Small intestine (tissue), 7 donors: ENCODE data around the gene RMRP. TPM values are rescaled to one million over a fixed set of nuclear protein-coding genes. Genes with fewer than 3 reads are reported as not detected.
"Not testable (repeated sequence)": the region's sequence is repeated elsewhere in the genome, so short reads cannot be mapped to it uniquely, and the experiment has no call there.

ENCODE experiments used
- DNase-seq, 2 donors: peaks; one replicate each; pipeline versions ENCODE4 v3.0.0 to v3.0.0-alpha.2; 2013
- FAIRE-seq: peaks from 2 replicates; lab custom pipeline; 2012; peaks lifted over from hg19 to GRCh38; lab: Jason Lieb, UNC
- H3K27ac ChIP-seq, 3 donors: one replicate each; pipeline ENCODE4 v1.5.1; 2013; ENCODE audit warnings: low read length in 2 of 3, mild to moderate bottlenecking in 2 of 3, control low read depth in 1 of 3, inconsistent platforms in 1 of 3, low read depth in 1 of 3, moderate library complexity in 1 of 3
- H3K27me3 ChIP-seq, 3 donors: one replicate each; pipeline ENCODE4 v1.6.1; 2013; ENCODE audit warnings: low read length in 3 of 3, inconsistent platforms in 1 of 3; ENCODE audit not compliant: control insufficient read depth in 3 of 3, insufficient read depth in 3 of 3
- H3K36me3 ChIP-seq, 3 donors: one replicate each; pipeline ENCODE4 v1.6.1; 2013; ENCODE audit warnings: low read length in 3 of 3, inconsistent platforms in 1 of 3, low read depth in 1 of 3, mild to moderate bottlenecking in 1 of 3, moderate library complexity in 1 of 3; ENCODE audit not compliant: control insufficient read depth in 3 of 3, insufficient read depth in 2 of 3
- H3K4me1 ChIP-seq, 3 donors: one replicate each; pipeline ENCODE4 v1.6.1; 2013; ENCODE audit warnings: low read length in 2 of 3, inconsistent platforms in 1 of 3, low read depth in 1 of 3, mild to moderate bottlenecking in 1 of 3, moderate library complexity in 1 of 3; ENCODE audit not compliant: control insufficient read depth in 3 of 3, insufficient read depth in 2 of 3
- H3K4me3 ChIP-seq, 3 donors: one replicate each; pipeline ENCODE4 v1.5.1; 2013; ENCODE audit warnings: low read length in 3 of 3, control low read depth in 1 of 3, inconsistent platforms in 1 of 3, low read depth in 1 of 3, mild to moderate bottlenecking in 1 of 3, moderate library complexity in 1 of 3
- H3K9me3 ChIP-seq, 2 donors: one replicate each; pipeline ENCODE4 v1.6.1; 2013; ENCODE audit warnings: low read depth in 1 of 2, low read length in 1 of 2; ENCODE audit not compliant: control insufficient read depth in 2 of 2, insufficient read depth in 1 of 2
- WGBS, 3 donors: extraction: QIAGEN DNeasy Blood & Tissue Kit; methylation state at CpG; one replicate each; pipeline ENCODE4 v1.1.7; 2013; 5-methylcytosine and 5-hydroxymethylcytosine counted together
- polyA plus RNA-seq, 4 donors: library from polyadenylated mRNA; stranded (reverse) in 3 of 4; unstranded in 1 of 4; fragments of 200-250 nt in 3 of 4; fragments of 120-200 nt in 1 of 4; gene quantifications; one replicate each; pipeline versions ENCODE4 v1.2.1 to v1.2.3, GENCODE V29; 2013
- donor health status: healthy with polysubstance abuse.
- donor health status: control.
- donor health status: control.
- donor health status: Bipolar disorder and iron deficiency.
- donor health status: healthy.

RMRP gene
- polyA plus RNA-seq, 4 donors = 269 TPM; not detected in 3

DNA sequence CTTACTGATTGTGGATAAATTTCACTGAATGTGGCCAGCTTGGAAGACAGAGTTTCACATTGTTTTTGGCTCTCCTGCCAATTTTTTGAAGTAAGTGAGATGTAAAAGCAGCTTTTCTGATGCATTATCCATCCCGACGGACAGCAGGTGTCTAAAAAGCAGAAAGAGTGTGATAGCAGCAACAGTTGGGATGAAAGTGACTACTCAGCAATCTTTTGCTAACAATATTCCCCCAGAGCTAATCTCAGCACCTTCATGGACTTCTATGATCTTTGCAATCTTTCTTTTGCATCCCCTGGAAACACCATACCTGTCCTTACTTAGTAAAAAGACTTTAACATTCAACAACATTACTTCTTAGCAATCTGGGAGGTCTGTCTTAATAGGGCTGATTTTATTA, 45.0 kb downstream of the RMRP start:
- DNase-seq = no peak
- peaks cover 0 to 29% (median 11%) of the 10 kb centered on the region in 3 donors for H3K36me3 ChIP-seq
- no peaks in the 10 kb centered on the region for H3K9me3 ChIP-seq
- peaks cover 0 to 11% (median 0%) of the 10 kb centered on the region in 3 donors for H3K4me1 ChIP-seq
- H3K4me3 ChIP-seq = no peak overlapping the region
- FAIRE-seq = no peak
- peaks cover 0 to 23% (median 0%) of the 10 kb centered on the region in 3 donors for H3K27me3 ChIP-seq
- H3K27ac ChIP-seq = no peak overlapping the region
- 91 to 98% (median 95%) methylated on average over 2 of the region's 2 CpGs for WGBS, 3 donors

DNA sequence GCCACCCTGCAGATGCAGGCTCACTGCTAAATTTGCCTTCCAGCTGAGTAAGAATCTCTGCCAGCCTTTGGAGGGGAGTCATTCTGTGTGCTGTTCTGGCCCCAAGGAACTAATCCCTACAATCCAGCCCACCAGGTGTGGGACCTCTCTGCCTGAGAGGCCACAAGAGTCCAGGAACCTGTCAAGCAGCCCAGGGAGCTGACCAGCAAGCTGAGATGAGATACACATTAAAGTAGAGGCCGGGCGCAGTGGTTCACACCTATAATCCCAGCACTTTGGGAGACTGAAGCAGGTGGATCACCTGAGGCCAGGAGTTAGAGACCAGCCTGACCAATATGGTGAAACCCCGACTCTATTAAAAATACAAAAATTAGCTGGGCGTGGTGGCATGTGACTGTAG, 45.8 kb downstream of the RMRP start:
- WGBS, 3 donors = 89 to 93% (median 91%) methylated on average over 4 of the region's 4 CpGs
- not testable (repeated sequence) for H3K4me1 ChIP-seq, FAIRE-seq, H3K27ac ChIP-seq, DNase-seq, H3K4me3 ChIP-seq, H3K9me3 ChIP-seq
- peaks cover 0 to 16% (median 0%) of the 10 kb centered on the region in 3 donors for H3K27me3 ChIP-seq
- H3K36me3 ChIP-seq = peaks cover 0 to 37% (median 11%) of the 10 kb centered on the region in 3 donors

DNA sequence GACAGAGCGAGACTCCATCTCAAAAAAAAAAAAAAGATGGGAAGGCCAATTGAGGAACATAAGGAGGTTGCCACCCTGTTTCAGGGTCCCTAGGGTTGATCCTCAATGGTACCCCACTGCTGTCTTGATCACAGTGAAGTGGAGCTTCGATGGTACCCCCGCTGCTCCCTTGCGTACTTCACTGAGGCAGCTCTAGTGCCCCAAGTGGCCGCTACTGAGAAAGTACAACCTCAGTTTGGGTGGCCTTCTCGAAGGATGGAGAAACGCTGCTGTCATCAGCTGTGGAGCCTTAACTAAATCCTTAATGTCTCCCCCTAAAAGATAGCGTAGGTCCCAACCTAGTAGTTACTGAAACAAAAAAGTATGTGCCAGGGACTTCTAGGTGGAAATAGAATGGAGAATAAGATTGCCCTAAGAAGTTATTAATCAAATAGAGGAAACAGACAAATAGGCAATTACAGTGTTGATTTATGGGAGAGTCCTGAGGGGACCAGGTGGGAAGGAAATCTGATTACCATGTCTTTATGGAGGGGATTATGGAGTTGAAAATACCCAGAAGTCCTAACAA, 46.5 kb downstream of the RMRP start:
- Histone ChIP-seq H3K36me3 (peaks cover 0 to 40% (median 11%) of the 10 kb centered on the region in 3 donors), H3K27ac (no peak overlapping the region), H3K4me3 (no peak overlapping the region), H3K27me3 (peaks cover 0 to 9% (median 0%) of the 10 kb centered on the region in 3 donors), H3K9me3 (no peaks in the 10 kb centered on the region), H3K4me1 (peaks cover 0 to 7% (median 0%) of the 10 kb centered on the region in 3 donors)
- FAIRE-seq (no peak), DNase-seq (peak; percentile 47 to 52)
- WGBS, 3 donors = 15 to 17% (median 16%) methylated on average over 8 of the region's 8 CpGs

DNA sequence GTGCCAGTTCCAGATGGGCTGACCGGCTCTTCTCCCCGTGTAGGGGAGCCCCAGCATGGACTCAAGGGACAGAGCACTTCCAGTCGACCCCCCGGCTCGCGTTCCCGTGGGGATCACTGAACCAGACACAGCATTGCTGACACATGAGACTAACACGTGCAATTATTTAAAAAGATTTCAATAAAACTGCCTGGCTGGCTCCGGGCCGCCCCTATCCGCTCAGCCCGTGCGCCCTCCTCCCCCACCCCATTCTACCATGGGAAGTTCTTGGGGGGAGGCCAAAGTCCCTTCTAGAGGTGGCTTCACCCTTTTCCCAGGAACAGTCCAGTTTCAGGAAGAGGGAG, 48.0 kb downstream of the RMRP start:
- 73 to 87% (median 81%) methylated on average over 13 of the region's 13 CpGs for WGBS, 3 donors

DNA sequence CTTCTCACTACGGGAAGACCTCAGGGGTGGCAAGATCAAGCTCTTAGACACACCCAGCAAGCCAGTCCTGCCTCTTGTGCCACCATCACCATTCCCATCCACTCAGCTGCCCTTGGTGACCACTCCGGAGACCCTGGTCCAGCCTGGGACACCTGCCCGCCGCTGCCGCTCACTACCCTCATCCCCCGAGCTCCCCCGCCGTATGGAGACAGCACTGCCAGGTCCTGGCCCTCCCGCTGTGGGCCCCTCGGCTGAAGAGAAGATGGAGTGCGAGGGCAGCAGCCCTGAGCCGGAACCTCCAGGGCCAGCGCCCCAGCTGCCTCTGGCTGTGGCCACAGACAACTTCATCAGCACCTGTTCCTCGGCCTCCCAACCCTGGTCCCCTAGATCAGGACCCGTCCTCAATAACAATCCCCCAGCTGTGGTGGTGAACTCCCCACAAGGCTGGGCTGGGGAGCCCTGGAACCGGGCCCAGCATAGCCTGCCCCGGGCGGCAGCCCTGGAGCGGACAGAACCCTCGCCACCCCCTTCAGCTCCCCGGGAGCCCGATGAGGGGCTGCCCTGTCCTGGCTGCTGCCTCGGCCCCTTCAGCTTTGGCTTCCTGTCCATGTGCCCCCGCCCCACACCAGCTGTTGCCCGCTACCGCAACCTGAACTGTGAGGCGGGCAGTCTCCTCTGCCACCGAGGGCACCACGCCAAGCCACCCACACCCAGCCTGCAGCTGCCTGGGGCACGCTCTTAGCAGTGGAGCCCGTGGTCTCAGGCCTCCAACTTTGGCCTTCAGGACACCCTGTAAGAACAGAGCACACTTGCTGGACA, 48.6 kb downstream of the RMRP start:
- Histone ChIP-seq H3K27ac (no peak overlapping the region), H3K9me3 (no peaks in the 10 kb centered on the region), H3K4me3 (no peak overlapping the region), H3K4me1 (peaks cover 0 to 11% (median 0%) of the 10 kb centered on the region in 3 donors), H3K36me3 (peaks cover 0 to 40% (median 11%) of the 10 kb centered on the region in 3 donors), H3K27me3 (no peaks in the 10 kb centered on the region)
- WGBS, 3 donors = 86 to 90% (median 89%) methylated on average over 23 to 31 of the region's 31 CpGs
- FAIRE-seq (no peak), DNase-seq (no peak)

More for the DNA sequence above, 48.0 kb downstream of the RMRP start:
- peaks cover 0 to 40% (median 11%) of the 10 kb centered on the region in 3 donors for H3K36me3 ChIP-seq
- H3K27me3 ChIP-seq = no peaks in the 10 kb centered on the region
- DNase-seq (no peak), FAIRE-seq (no peak)
- H3K27ac ChIP-seq = no peak overlapping the region
- H3K9me3 ChIP-seq = no peaks in the 10 kb centered on the region
- H3K4me1 ChIP-seq = peaks cover 0 to 11% (median 0%) of the 10 kb centered on the region in 3 donors
- H3K4me3 ChIP-seq = no peak overlapping the region

DNA sequence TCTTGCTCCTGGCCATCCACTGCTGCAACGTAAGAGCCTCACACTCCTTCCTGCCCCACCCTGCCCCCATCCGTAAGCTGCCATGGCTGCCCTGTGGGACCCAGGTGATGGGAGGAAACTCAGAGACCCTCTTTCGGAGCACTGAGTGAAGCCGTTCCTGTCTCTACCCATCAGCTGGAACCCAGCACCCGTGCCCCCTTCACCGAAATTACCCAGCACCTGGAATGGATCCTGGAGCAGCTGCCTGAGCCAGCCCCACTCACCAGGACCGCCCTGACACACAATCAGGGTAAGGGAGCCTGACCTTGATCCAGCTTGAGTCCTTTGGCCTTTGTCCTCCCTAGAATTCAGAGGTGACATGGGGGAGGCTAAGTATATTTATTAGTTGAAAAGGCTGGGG, 49.6 kb downstream of the RMRP start:
- DNase-seq (no peak), FAIRE-seq (no peak)
- H3K27me3 ChIP-seq = no peaks in the 10 kb centered on the region
- no peaks in the 10 kb centered on the region for H3K9me3 ChIP-seq
- H3K4me1 ChIP-seq = peaks cover 0 to 11% (median 0%) of the 10 kb centered on the region in 3 donors
- peaks cover 0 to 40% (median 11%) of the 10 kb centered on the region in 3 donors for H3K36me3 ChIP-seq
- no peak overlapping the region for H3K27ac ChIP-seq
- H3K4me3 ChIP-seq = no peak overlapping the region
- WGBS, 3 donors = 88 to 95% (median 90%) methylated on average over 7 of the region's 7 CpGs

Other genes starting within 250 kb of the RMRP start
- 1 to 10 TPM; 2.2 to 8.9 (median 5.2) TPM for gene RUSC2, start 167.9 kb downstream of the RMRP start, polyA plus RNA-seq
- 10 to 100 TPM; 22.4 to 53.0 (median 43.1) TPM for gene TESK1, start 52.8 kb downstream of the RMRP start, polyA plus RNA-seq
- 1 to 10 TPM in 3 of 4 donors, under 1 TPM in 1; 0.54 to 2.3 (median 1.6) TPM for gene CD72, start 39.6 kb downstream of the RMRP start, polyA plus RNA-seq
- 1 to 10 TPM in 3 of 4 donors, under 1 TPM in 1; 0.89 to 5.9 (median 1.4) TPM for gene SIT1, start 7.1 kb downstream of the RMRP start, polyA plus RNA-seq
- 10 to 100 TPM; 10.6 to 49.0 (median 27.3) TPM for gene CCDC107, start 273 bp upstream of the RMRP start, polyA plus RNA-seq
- 1 to 10 TPM in 2 of 4 donors, under 1 TPM in 2; 0.54 to 8.7 (median 3.3) TPM for gene ARHGEF39, start 7.2 kb upstream of the RMRP start, polyA plus RNA-seq
- gene CA9, start 15.9 kb upstream of the RMRP start, polyA plus RNA-seq = 100 to 1,000 TPM in 1 of 4 donors, 1 to 10 TPM in 2, under 1 TPM in 1; 0.09 to 172 (median 4.4) TPM
- gene TPM2, start 31.9 kb upstream of the RMRP start, polyA plus RNA-seq = 100 to 1,000 TPM in 1 of 4 donors, 10 to 100 TPM in 3; 23.0 to 253 (median 81.2) TPM
- 100 to 1,000 TPM in 1 of 4 donors, 10 to 100 TPM in 3; 82.1 to 103 (median 88.5) TPM for gene TLN1, start 74.2 kb upstream of the RMRP start, polyA plus RNA-seq
- gene CREB3, start 74.6 kb upstream of the RMRP start, polyA plus RNA-seq = 10 to 100 TPM; 22.3 to 31.2 (median 27.7) TPM
- gene GBA2, start 91.2 kb upstream of the RMRP start, polyA plus RNA-seq = 100 to 1,000 TPM in 3 of 4 donors, 10 to 100 TPM in 1; 63.4 to 176 (median 136) TPM
- 10 to 100 TPM in 3 of 4 donors, 1 to 10 TPM in 1; 8.1 to 20.9 (median 15.4) TPM for gene RGP1, start 91.3 kb upstream of the RMRP start, polyA plus RNA-seq
- gene MSMP, start 96.3 kb upstream of the RMRP start, polyA plus RNA-seq = under 1 TPM in 2 of 4 donors, not detected in 2; 0.18 to 0.52 TPM
- gene NPR2, start 133.6 kb upstream of the RMRP start, polyA plus RNA-seq = 10 to 100 TPM in 1 of 4 donors, 1 to 10 TPM in 2, under 1 TPM in 1; 0.89 to 12.0 (median 4.9) TPM
- under 1 TPM in 2 of 4 donors, not detected in 2; 0.49 to 0.72 TPM for gene SPAG8, start 154.2 kb upstream of the RMRP start, polyA plus RNA-seq
- 100 to 1,000 TPM in 2 of 4 donors, 10 to 100 TPM in 2; 34.4 to 138 (median 93.9) TPM for gene HINT2, start 157.0 kb upstream of the RMRP start, polyA plus RNA-seq
- gene FAM221B, start 170.7 kb upstream of the RMRP start, polyA plus RNA-seq = under 1 TPM in 1 of 4 donors, not detected in 3; 0.09 TPM
- gene TMEM8B, start 171.2 kb upstream of the RMRP start, polyA plus RNA-seq = 10 to 100 TPM in 1 of 4 donors, 1 to 10 TPM in 2, under 1 TPM in 1; 0.89 to 35.9 (median 4.5) TPM
- gene OR13J1, start 212.4 kb upstream of the RMRP start, polyA plus RNA-seq = under 1 TPM in 1 of 4 donors, not detected in 3; 0.19 TPM
- gene HRCT1, start 248.2 kb upstream of the RMRP start, polyA plus RNA-seq = 10 to 100 TPM in 1 of 4 donors, 1 to 10 TPM in 3; 1.8 to 17.8 (median 7.5) TPM